GM12873 (cell line): Measurements from ENCODE around the gene LAMA4.

Experiments
- TF ChIP-seq, protein P1 (sequence below): IDR thresholded peaks from 2 replicates; pipeline ENCODE4 v1.5.1; 2012; ENCODE audit warnings: low read depth, mild to moderate bottlenecking, moderate library complexity, low read length, control low read depth; ENCODE audit not compliant: insufficient read depth; ENCODE audit errors: missing control alignments

Gene LAMA4

DNA sequence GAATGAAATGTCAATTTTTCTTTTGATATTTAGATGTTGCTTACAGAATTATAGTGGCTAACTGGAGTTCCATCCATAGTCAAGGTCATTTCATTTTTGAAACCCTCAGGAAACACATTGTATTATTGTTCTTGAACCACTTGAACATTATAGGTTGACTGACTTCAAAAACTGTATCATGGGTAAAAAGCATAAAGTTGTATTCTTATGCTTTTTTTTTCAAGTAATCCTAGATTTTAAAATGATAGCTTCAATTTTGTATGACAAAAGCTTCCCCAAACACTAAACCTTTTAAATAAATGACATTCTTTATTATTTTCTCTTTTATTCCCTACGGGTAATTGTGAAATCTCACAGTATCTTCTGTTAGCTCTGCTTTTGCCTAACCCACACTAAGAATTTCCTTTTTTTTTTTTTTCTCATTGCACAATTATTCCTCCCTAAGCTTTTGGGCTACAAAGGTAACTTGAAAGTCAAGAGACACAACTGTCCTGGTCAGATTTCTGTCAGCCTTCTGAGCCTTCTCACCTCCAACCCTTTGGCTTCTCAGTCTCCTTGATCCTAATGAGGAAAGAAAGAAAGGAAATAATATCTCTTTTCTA, 36.9 kb upstream of the LAMA4 start:
- TF ChIP-seq, protein P1, sequence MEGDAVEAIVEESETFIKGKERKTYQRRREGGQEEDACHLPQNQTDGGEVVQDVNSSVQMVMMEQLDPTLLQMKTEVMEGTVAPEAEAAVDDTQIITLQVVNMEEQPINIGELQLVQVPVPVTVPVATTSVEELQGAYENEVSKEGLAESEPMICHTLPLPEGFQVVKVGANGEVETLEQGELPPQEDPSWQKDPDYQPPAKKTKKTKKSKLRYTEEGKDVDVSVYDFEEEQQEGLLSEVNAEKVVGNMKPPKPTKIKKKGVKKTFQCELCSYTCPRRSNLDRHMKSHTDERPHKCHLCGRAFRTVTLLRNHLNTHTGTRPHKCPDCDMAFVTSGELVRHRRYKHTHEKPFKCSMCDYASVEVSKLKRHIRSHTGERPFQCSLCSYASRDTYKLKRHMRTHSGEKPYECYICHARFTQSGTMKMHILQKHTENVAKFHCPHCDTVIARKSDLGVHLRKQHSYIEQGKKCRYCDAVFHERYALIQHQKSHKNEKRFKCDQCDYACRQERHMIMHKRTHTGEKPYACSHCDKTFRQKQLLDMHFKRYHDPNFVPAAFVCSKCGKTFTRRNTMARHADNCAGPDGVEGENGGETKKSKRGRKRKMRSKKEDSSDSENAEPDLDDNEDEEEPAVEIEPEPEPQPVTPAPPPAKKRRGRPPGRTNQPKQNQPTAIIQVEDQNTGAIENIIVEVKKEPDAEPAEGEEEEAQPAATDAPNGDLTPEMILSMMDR, result no peak

- TF ChIP-seq, protein P1, result no peak
These were observed 34.7 kb upstream of the LAMA4 start for GRCh38 chr6:112289038-112289566.

DNA sequence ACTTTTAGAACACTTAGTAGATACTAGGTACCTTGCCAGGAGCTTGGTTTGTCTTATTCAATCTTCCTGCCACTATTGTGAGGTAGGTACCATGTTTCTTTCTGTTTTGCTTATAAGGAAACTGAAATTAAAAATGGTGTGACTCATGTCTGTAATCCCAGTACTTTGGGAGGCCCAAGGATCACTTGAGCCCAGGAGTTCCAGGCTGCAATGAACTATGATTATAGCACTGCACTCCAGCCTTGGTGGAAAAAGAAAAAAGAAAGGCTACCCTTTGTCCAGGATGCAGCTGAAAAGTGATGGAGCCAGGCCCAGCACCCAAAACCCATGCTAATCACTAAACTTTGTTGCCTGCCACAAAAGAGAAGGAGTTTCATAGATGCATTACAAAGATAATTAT, 34.1 kb upstream of the LAMA4 start:
- TF ChIP-seq, protein P1, result no peak

DNA sequence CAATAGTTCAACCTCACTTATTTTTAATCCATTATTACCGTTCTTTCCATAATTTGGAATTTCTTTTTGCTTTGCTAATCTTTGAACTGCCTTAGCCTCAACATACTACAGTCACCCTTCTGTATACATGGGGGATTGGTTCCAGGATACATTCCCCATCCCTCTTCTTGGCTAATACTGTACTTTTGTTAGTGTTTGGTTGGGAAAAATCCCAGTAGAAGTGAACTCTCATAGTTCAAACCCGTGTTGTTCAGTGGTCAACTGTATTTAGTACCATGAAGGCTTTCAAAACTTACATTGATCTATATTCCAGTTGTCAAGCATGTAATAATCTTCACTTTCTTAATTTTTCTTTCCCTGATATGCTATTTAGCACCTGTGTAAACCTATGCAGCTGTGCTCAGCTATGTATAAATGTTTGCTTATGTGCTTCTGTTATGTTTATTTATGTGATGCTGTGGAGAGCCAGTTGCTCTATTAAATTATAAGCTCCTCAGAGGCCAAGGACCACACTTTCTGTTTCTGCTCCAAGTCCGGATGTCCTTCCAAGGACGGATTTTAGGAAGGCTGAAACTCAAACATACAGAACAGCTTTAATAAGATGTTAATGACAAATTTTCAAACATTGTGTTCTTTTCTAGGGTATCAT, 33.3 kb upstream of the LAMA4 start:
- TF ChIP-seq, protein P1, result no peak

DNA sequence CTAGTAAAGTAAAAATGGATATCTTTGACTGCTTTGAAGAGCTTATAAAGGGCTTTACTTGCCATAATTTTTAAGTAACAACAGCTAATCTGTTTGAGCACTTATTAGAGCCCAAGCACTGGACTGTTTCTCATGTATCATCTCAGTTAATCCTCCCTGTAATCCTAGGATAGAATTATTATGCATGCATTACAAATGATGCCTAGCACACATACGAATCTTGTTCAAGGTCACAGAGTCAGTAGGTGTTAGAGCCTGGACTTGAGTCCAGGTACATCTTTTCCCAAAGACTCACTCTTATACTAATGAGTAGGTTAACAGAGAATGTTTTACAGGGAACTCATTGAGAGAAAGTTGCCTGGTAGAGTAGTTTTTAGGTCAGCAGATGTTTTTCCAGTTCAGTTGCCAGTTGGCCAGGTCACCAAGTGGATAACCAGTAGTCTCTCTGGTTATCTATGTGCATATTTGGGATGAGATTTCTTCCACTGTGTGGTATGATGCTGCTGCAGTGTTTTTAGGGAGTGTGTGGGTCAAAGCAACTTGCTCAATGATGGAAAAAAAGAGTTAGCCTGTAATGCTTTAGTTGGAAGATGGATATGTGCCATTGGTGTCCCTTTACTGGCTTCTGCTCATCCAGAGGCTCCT, 32.3 kb upstream of the LAMA4 start:
- TF ChIP-seq, protein P1, result no peak

GRCh38 chr6:112286010-112286409, 31.6 kb upstream of the LAMA4 start:
- TF ChIP-seq, protein P1, result no peak

DNA sequence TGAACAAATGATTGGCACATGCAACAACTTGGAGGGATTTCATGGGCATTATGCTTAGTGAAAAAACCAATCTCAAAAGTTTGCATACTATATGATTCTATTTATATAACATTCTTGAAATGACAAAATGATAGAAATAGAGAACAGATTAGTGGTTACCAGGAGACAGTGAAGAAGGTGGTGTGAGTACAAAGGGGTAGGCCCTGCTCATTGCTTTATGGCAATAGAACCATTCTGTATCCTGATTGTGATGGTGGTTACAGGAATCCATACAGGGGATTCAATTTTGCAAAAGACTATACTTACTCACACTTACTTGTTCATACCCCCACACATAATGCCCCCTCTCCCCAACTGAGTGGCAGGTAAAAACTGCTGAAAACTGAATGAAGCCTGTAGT, 30.2 kb upstream of the LAMA4 start:
- TF ChIP-seq, protein P1, result no peak
